OCI-LY1 (cell line): ENCODE data around the gene WWOX.

ENCODE experiments used
- EZH2 ChIP-seq: fragments of 200-600 bp; sonication (generic), shearing (Covaris generic); IDR thresholded peaks from 2 replicates; pipeline ENCODE4 v1.8.0; 2017; ENCODE audit warnings: borderline replicate concordance, mixed run types, mild to moderate bottlenecking, antibody characterized with exemption, low read length, moderate library complexity, mixed read lengths
- TF ChIP-seq, protein P1 (sequence below): fragments of 200-600 bp; sonication (generic), shearing (Covaris generic); IDR thresholded peaks from 2 replicates; pipeline ENCODE4 v1.5.1; 2017; ENCODE audit warnings: mild to moderate bottlenecking, antibody characterized with exemption, low read length, moderate library complexity, mixed read lengths

DNA sequence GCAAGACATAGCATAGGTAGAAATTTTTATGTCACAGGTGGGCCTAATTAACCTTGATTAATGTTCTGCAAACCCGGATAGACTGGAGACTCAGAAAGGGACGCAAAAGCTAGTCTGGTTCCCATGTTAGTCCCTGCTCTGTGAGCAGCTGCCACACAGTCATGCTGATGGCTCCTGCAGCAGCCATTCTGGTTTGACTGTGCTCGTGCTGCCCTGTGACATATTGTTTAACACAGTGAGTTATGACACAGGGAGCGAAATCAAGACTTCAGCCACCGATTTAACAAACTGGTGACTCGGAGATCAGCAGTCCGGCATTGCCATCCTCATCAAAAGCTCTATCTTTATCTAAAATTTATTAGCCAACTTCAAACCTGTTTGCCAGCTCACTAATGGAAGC is 169.8 kb downstream of the WWOX start:
- TF ChIP-seq, protein P1, sequence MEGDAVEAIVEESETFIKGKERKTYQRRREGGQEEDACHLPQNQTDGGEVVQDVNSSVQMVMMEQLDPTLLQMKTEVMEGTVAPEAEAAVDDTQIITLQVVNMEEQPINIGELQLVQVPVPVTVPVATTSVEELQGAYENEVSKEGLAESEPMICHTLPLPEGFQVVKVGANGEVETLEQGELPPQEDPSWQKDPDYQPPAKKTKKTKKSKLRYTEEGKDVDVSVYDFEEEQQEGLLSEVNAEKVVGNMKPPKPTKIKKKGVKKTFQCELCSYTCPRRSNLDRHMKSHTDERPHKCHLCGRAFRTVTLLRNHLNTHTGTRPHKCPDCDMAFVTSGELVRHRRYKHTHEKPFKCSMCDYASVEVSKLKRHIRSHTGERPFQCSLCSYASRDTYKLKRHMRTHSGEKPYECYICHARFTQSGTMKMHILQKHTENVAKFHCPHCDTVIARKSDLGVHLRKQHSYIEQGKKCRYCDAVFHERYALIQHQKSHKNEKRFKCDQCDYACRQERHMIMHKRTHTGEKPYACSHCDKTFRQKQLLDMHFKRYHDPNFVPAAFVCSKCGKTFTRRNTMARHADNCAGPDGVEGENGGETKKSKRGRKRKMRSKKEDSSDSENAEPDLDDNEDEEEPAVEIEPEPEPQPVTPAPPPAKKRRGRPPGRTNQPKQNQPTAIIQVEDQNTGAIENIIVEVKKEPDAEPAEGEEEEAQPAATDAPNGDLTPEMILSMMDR = no peak
- no peak for TF ChIP-seq EZH2
